ENCODE measurements around the gene SCARB1. TPM values are rescaled to one million over a fixed set of nuclear protein-coding genes. Genes with fewer than 3 reads are reported as not detected.
A peak's percentile ranks its signal among the peaks of the same experiment; 100 is the strongest.

Gene SCARB1
- total and polyA plus RNA-seq, 2 of the 13 experiments (the other 11 are each of a cell fraction or from before 2014, with no cell fraction given): 63.4 to 160 TPM

GRCh38 chr12:124837958-124838803, 25.5 kb downstream of the SCARB1 start (continued):
- TF ChIP-seq HMGXB3 (CRISPR knock-in tag; IDR thresholded peaks at IDR 0.05; ENCODE audit: borderline replicate concordance) (peak; percentile 35; the same call in 1 of the 2 replicates), TIGD3 (CRISPR knock-in tag; IDR thresholded peaks at IDR 0.05; ENCODE audit: borderline replicate concordance) (no peak), ZNF282 (IDR thresholded peaks at IDR 0.05; ENCODE audit: partially characterized antibody) (no peak), SMAD1 (CRISPR knock-in tag; IDR thresholded peaks at IDR 0.05; ENCODE audit: borderline replicate concordance, low read depth) (no peak), ZNF274 (CRISPR knock-in tag; IDR thresholded peaks at IDR 0.05) (peak; percentile 41; the same call in 1 of the 2 replicates), ZSCAN31 (CRISPR knock-in tag; IDR thresholded peaks at IDR 0.05; ENCODE audit: low read depth) (0 out of 2 replicates have a peak, but pooled peaks have one; percentile 49), SP140L (CRISPR knock-in tag; IDR thresholded peaks at IDR 0.05; ENCODE audit: borderline replicate concordance) (no peak), ZNF264 (CRISPR knock-in tag; IDR thresholded peaks at IDR 0.05) (peak; percentile 57; the same call in 1 of the 2 replicates), NRL (CRISPR knock-in tag; IDR thresholded peaks at IDR 0.05; ENCODE audit: borderline replicate concordance) (no peak), HDAC1 (CRISPR knock-in tag; IDR thresholded peaks at IDR 0.05) (peak; percentile 74; the same call in 1 of the 2 replicates), ZUFSP (CRISPR knock-in tag; IDR thresholded peaks at IDR 0.05; ENCODE audit: borderline replicate concordance) (no peak), HOXD1 (CRISPR knock-in tag; IDR thresholded peaks at IDR 0.05) (no peak; the same call in 1 of the 2 replicates), STAT5B (CRISPR knock-in tag; IDR thresholded peaks at IDR 0.05) (no peak), ZNF775 (CRISPR knock-in tag; IDR thresholded peaks at IDR 0.05; ENCODE audit: borderline replicate concordance) (no peak), MEIS1 (CRISPR knock-in tag; IDR thresholded peaks at IDR 0.05; ENCODE audit: borderline replicate concordance) (peak; percentile 55; the same call in 1 of the 2 replicates), ZFP36L2 (CRISPR knock-in tag; IDR thresholded peaks at IDR 0.05) (no peak), ZNF225 (CRISPR knock-in tag; IDR thresholded peaks at IDR 0.05) (no peak), E2F5 (CRISPR knock-in tag; conservative IDR thresholded peaks at IDR 0.05) (no peak), ZGPAT (CRISPR knock-in tag; IDR thresholded peaks at IDR 0.05) (peak; percentile 66)
